PC-9 (cell line): ENCODE measurements around the gene SURF4. TPM values are rescaled to one million over a fixed set of nuclear protein-coding genes. Genes with fewer than 3 reads are reported as not detected.

ENCODE experiments used
- total RNA-seq: library from RNA; stranded (reverse); gene quantifications from 2 replicates; pipeline ENCODE4 v1.2.3, GENCODE V29; 2021

SURF4 gene
- total RNA-seq, 1 experiment from 2014 or later: 199 TPM

Other genes starting within 250 kb of the SURF4 start
- gene GBGT1, start 212.1 kb downstream of the SURF4 start, total RNA-seq: 1.2 and 3.0 TPM in 2 replicates
- gene OBP2B, start 166.8 kb downstream of the SURF4 start, total RNA-seq: not detected in 2 replicates
- 0.96 and 1.2 TPM in 2 replicates for gene ABO, start 100.9 kb downstream of the SURF4 start, total RNA-seq
- 21.2 and 29.8 TPM in 2 replicates for gene SURF6, start 39.9 kb downstream of the SURF4 start, total RNA-seq
- gene MED22, start 27.9 kb downstream of the SURF4 start, total RNA-seq: 38.2 and 38.7 TPM in 2 replicates
- 2,381 and 2,937 TPM in 2 replicates for gene RPL7A, start 27.8 kb downstream of the SURF4 start, total RNA-seq
- 57.7 and 69.1 TPM in 2 replicates for gene SURF1, start 19.6 kb downstream of the SURF4 start, total RNA-seq
- 18.1 and 28.6 TPM in 2 replicates for gene SURF2, start 19.5 kb downstream of the SURF4 start, total RNA-seq
- gene STKLD1, start 306 bp upstream of the SURF4 start, total RNA-seq: 3.1 and 4.8 TPM in 2 replicates
- 32.6 and 36.5 TPM in 2 replicates for gene REXO4, start 42.0 kb upstream of the SURF4 start, total RNA-seq
- gene ADAMTS13, start 46.3 kb upstream of the SURF4 start, total RNA-seq: 7.1 and 11.1 TPM in 2 replicates
- 28.7 and 32.7 TPM in 2 replicates for gene CACFD1, start 83.9 kb upstream of the SURF4 start, total RNA-seq
- 6.1 and 13.1 TPM in 2 replicates for gene SLC2A6, start 103.0 kb upstream of the SURF4 start, total RNA-seq
- not detected in 2 replicates for gene MYMK, start 148.9 kb upstream of the SURF4 start, total RNA-seq
- 0.39 and 0.50 TPM in 2 replicates for gene ADAMTSL2, start 158.6 kb upstream of the SURF4 start, total RNA-seq
- not detected in 2 replicates for gene FAM163B, start 233.3 kb upstream of the SURF4 start, total RNA-seq